ENCODE data around the gene MAOB. TPM values are rescaled to one million over a fixed set of nuclear protein-coding genes. Genes with fewer than 3 reads are reported as not detected.

MAOB gene
- total and polyA plus RNA-seq, 9 of the 15 experiments (the other 6 are each of a cell fraction or from before 2014, with no cell fraction given) = 0.05 to 0.09 TPM; not detected in 7

- Histone ChIP-seq H3K79me2 (ENCODE audit: control insufficient read depth, insufficient read depth, low read length) (no peaks in the 10 kb centered on the region), H3K4me3 (no peak overlapping the region), H4K20me1 (replicated peaks; ENCODE audit: control insufficient read depth, insufficient read depth, low read length) (no peaks in the 10 kb centered on the region), H3K36me3 (ENCODE audit: control insufficient read depth, insufficient read depth, low read length) (no peaks in the 10 kb centered on the region), H3K4me1 (replicated peaks in 1 of 2; ENCODE audit: control insufficient read depth in 2 of 2, insufficient read depth in 2 of 2, low read length in 2 of 2) (no peaks in the 10 kb centered on the region), H3K27ac (ENCODE audit: extremely low read depth, low read depth, low read length) (no peak overlapping the region), H3K27me3 (ENCODE audit: control insufficient read depth in 2 of 2, insufficient read depth in 2 of 2, low read length in 2 of 2) (no peaks in the 10 kb centered on the region), H3K9me1 (ENCODE audit: control insufficient read depth, insufficient read depth, low read length) (no peaks in the 10 kb centered on the region), H2AFZ (ENCODE audit: low read depth, low read length) (no peak overlapping the region), H3K9me3 (replicated peaks; ENCODE audit: control insufficient read depth, insufficient read depth, low read depth, low read length) (no peaks in the 10 kb centered on the region), H3K4me2 (ENCODE audit: insufficient read depth, low read length) (no peak overlapping the region), H3K9ac (ENCODE audit: insufficient read depth in 1 of 2, low read depth in 2 of 2, low read length in 2 of 2) (no peak overlapping the region)
- no TSS peak for BruUV-seq (replicated peaks)
- DNase-seq (ENCODE audit: extremely low read depth in 1 of 4, low spot score in 3 of 4) (no peak), FAIRE-seq (no peak), ATAC-seq (no peak)
- in situ Hi-C loops (cut with MboI) (no loop called here), intact Hi-C loops (cut with micrococcal nuclease) (no loop called here)
- whole genome bisulfite sequencing (ENCODE audit: insufficient coverage, low coverage, missing lambda C conversion rate) = 0% methylated on average over 5 of the region's 5 CpGs
- ChIA-PET POLR2A (interaction anchor here (0.7 kb wide), 1 partner anchor 843 kb away, joined by 3 read pairs; no protein-coding TSS in a partner anchor), CTCF (ENCODE audit: low intra/inter-chr PET ratio) (no interaction called here)
- TF ChIP-seq YY1 (IDR thresholded peaks at IDR 0.05; ENCODE audit: borderline replicate concordance in 1 of 3, control insufficient read depth in 1 of 3, extremely low read depth in 1 of 3, insufficient read depth in 3 of 3, insufficient read length in 1 of 3, insufficient replicate concordance in 2 of 3, low read depth in 1 of 3, low read length in 2 of 3) (no peak), TGIF2 (CRISPR knock-in tag; IDR thresholded peaks at IDR 0.05) (no peak), GATAD2A (IDR thresholded peaks at IDR 0.05) (no peak), MYBL2 (IDR thresholded peaks at IDR 0.05; ENCODE audit: low read depth) (no peak), MYBL2 (CRISPR knock-in tag; IDR thresholded peaks at IDR 0.05; ENCODE audit: borderline replicate concordance) (no peak), RAD21 (CRISPR knock-in tag; conservative IDR thresholded peaks at IDR 0.05 in 1 of 2, IDR thresholded peaks at IDR 0.05 in 1 of 2) (no peak), TCF7 (IDR thresholded peaks at IDR 0.05; ENCODE audit: borderline replicate concordance) (no peak), ARID3B (CRISPR knock-in tag; IDR thresholded peaks at IDR 0.05; ENCODE audit: borderline replicate concordance) (no peak)
Observed at GRCh38 chrX:43865791-43866190, 16.5 kb downstream of the MAOB start.

All from K562 (cell line).